Uterus (tissue), 2 donors: ENCODE measurements around the gene PLA2G4C.

Source experiments
- CTCF ChIP-seq, 4 experiments: fragments of 200-600 bp in 2 of 4; fragments of 450-650 bp in 2 of 4; sonication (generic) in 2 of 4; IDR thresholded peaks; one replicate each; pipeline ENCODE4 v1.5.1; 2016 to 2019; ENCODE audit warnings: antibody characterized with exemption in 4 of 4, mild to moderate bottlenecking in 2 of 4, moderate library complexity in 1 of 4
- POLR2A ChIP-seq, 2 donors: fragments of 450-650 bp; IDR thresholded peaks; one replicate each; pipeline ENCODE4 v1.6.1; 2016; ENCODE audit warnings: antibody characterized with exemption in 2 of 2, mild to moderate bottlenecking in 1 of 2, moderate library complexity in 1 of 2

- TF ChIP-seq CTCF (IDR thresholded peaks at IDR 0.05) (no peak), POLR2A (IDR thresholded peaks at IDR 0.05) (no peak)
These were observed 38.0 kb upstream of the PLA2G4C start for GRCh38 chr19:48148576-48148975.
